Measurements from ENCODE around the gene CACNG5.
A peak's percentile ranks its signal among the peaks of the same experiment; 100 is the strongest.

The CACNG5 gene

DNA sequence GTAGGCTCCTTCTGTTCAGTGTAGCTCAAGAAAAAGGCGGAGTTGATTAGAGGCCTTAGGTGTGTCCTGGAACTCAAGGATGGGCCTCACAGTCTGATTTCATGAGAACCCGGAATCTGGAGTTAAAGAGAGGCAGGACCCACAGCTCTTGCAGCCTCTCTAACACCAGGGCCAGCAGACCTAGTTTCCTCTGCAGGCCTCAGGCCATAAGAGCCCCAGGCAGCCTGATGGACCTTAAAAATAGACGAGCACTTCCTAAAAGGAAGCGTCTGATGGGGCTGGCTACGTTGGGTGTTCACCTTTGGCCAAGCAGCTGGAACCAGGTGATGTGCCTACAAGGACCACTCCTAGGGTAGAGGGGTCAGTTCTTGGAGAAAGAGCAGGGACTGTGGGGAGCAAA, 7.6 kb downstream of the CACNG5 start:
- no peaks in the 10 kb centered on the region for H4K20me1 ChIP-seq
- H3K27me3 ChIP-seq, result no peaks in the 10 kb centered on the region
- H3K4me3 ChIP-seq, result no peak overlapping the region
- no peak overlapping the region for H3K9ac ChIP-seq
- H3K36me3 ChIP-seq, result no peaks in the 10 kb centered on the region
- H3K27ac ChIP-seq, result no peak overlapping the region
- H3K9me3 ChIP-seq, result peaks cover 10% of the 10 kb centered on the region; the same call in 1 of the 2 replicates
- H3K4me1 ChIP-seq, result peaks cover 17% of the 10 kb centered on the region
- H3K4me2 ChIP-seq, result no peak overlapping the region
- TF ChIP-seq Cebpa-rat (IDR thresholded peaks at IDR 0.05), result no peak

DNA sequence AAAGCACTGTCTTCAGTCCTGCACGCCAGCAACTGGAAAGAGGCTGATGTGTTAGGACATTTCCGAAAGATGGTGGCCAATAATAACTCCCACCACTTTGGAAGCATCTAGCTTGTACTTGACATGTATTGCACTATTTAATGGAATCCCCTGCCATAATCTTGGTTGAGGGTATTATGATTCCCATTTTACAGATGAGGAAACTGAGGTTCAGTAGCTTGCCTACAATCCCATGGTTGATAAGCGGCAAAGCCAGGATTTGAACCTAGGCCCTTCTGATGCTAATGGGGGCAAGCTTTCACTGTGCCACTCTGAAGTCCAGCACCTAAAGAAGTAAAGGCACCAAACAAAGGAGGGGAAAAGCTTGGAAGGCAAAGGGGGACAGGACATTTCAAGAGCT, 8.0 kb downstream of the CACNG5 start:
- Histone ChIP-seq H3K4me1 (peaks cover 17% of the 10 kb centered on the region), H3K4me2 (no peak overlapping the region), H4K20me1 (no peaks in the 10 kb centered on the region), H3K27ac (no peak overlapping the region), H3K27me3 (no peaks in the 10 kb centered on the region), H3K36me3 (no peaks in the 10 kb centered on the region), H3K4me3 (no peak overlapping the region), H3K9ac (no peak overlapping the region), H3K9me3 (peaks cover 15% of the 10 kb centered on the region)
- TF ChIP-seq Cebpa-rat (IDR thresholded peaks at IDR 0.05), result no peak

DNA sequence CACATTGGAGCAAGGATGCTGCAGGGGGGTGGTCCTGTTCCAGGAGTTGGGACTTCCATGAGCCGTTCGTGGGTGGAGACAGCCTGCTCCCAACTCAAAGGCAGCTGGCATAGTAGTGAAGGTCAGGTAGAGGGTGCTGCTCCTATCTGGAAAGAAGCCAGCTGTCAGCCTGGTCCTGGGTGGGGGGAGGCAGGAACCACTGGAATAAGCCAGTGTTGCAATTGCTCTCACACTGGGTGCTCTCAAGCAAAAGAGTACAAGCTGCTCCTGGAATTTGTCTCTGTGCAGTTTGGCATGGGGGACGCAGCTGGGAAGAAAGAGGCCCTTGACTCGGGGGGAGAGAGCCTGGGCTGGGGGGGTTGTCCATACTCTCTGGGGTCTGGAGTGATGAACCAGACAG, 8.7 kb downstream of the CACNG5 start:
- Histone ChIP-seq H3K27ac (no peak overlapping the region), H3K4me1 (peaks cover 17% of the 10 kb centered on the region), H3K27me3 (no peaks in the 10 kb centered on the region), H4K20me1 (no peaks in the 10 kb centered on the region), H3K4me2 (no peak overlapping the region), H3K9ac (no peak overlapping the region), H3K4me3 (no peak overlapping the region), H3K9me3 (peaks cover 16% of the 10 kb centered on the region), H3K36me3 (no peaks in the 10 kb centered on the region)
- TF ChIP-seq Cebpa-rat (IDR thresholded peaks at IDR 0.05), result no peak

DNA sequence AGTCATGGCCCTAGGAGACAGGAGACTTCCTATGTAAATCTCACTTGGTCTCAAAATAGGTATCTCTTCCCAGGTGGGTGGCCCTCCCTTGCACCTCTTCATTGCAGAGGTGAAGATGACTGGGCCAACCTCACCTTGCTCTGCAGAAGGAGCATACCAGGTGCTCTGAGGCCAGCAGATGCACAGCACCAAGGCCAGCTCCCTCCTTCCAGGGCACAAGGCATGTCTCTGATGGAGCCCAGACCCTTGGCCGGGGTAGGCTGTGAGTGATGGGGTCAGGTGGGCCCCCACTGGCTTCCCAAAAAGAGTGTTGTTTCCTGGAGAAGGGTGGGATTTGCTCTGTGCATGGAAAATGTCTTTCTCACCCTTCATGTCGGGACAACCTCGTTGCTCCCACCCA, 12.8 kb downstream of the CACNG5 start:
- H3K9me3 ChIP-seq, result peaks cover 23% of the 10 kb centered on the region
- no peaks in the 10 kb centered on the region for H3K36me3 ChIP-seq
- no peak overlapping the region for H3K4me3 ChIP-seq
- H3K4me2 ChIP-seq, result no peak overlapping the region
- TF ChIP-seq Cebpa-rat (IDR thresholded peaks at IDR 0.05), result no peak
- no peaks in the 10 kb centered on the region for H3K27me3 ChIP-seq
- no peak overlapping the region for H3K27ac ChIP-seq
- no peaks in the 10 kb centered on the region for H4K20me1 ChIP-seq
- no peak overlapping the region for H3K9ac ChIP-seq
- H3K4me1 ChIP-seq, result peaks cover 19% of the 10 kb centered on the region

DNA sequence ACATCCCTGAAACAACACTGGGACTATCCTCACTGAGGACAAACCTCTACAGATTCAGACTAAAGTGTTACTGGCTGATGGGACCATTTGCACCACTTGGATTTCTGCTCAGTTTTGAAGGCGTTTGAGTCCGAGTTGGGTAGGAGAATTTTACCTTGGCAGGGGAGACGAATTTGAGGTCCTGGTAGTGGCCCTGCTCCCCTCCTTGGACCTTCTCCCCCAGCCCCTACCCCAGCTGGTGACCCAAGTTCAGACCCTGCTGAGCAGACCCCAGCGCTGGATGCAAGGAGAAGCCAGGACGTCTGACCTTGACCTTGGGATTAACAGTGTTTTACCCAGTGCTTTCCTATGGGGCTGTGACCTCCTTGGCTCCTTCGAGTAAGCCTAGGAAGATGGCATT, 13.6 kb downstream of the CACNG5 start:
- Histone ChIP-seq H3K9ac (no peak overlapping the region), H3K27me3 (no peaks in the 10 kb centered on the region)
- no peak for TF ChIP-seq Cebpa-rat (IDR thresholded peaks at IDR 0.05)

DNA sequence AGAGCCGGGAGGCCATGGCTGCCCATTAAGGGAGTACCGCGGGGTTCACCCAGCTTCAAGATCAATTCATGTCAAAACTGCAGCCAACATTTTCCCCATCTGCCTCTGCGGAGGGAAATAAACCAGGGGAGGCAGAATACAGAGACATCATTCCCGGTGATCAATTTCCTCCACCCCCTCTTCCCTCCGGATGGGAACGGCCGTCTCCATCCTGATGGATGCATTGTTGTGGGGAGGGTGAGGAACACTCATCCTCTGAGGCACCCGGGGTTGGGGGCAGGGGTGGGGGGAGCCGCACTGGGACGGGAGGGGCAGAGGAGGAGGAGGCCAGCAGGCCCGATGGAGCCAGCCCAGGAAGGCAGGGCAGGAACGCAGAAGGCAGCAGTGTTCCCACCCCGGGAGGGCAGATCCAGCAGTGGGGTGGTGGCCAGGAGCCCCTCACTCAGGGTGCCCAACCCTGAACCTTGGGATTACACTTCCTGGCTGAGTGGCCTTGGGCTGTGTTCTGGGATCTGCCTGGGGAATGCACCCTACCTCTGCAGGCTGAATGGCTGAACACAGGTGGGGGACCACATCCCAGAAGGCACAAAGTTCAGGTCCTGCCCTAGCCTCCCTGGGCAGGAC, 14.2 kb downstream of the CACNG5 start:
- Histone ChIP-seq H3K36me3 (no peaks in the 10 kb centered on the region), H3K9me3 (peaks cover 26% of the 10 kb centered on the region), H3K27me3 (no peaks in the 10 kb centered on the region), H4K20me1 (no peaks in the 10 kb centered on the region), H3K4me2 (no peak overlapping the region), H3K4me3 (no peak overlapping the region), H3K4me1 (peaks cover 12% of the 10 kb centered on the region; the same call in 1 of the 2 replicates), H3K9ac (no peak overlapping the region), H3K27ac (no peak overlapping the region)
- TF ChIP-seq Cebpa-rat (IDR thresholded peaks at IDR 0.05), result no peak

More for the DNA sequence above, 13.6 kb downstream of the CACNG5 start:
- peaks cover 23% of the 10 kb centered on the region for H3K9me3 ChIP-seq
- no peak overlapping the region for H3K27ac ChIP-seq
- no peaks in the 10 kb centered on the region for H3K36me3 ChIP-seq
- peaks cover 12% of the 10 kb centered on the region; the same call in 1 of the 2 replicates for H3K4me1 ChIP-seq
- no peak overlapping the region for H3K4me2 ChIP-seq
- no peaks in the 10 kb centered on the region for H4K20me1 ChIP-seq
- H3K4me3 ChIP-seq, result no peak overlapping the region

DNA sequence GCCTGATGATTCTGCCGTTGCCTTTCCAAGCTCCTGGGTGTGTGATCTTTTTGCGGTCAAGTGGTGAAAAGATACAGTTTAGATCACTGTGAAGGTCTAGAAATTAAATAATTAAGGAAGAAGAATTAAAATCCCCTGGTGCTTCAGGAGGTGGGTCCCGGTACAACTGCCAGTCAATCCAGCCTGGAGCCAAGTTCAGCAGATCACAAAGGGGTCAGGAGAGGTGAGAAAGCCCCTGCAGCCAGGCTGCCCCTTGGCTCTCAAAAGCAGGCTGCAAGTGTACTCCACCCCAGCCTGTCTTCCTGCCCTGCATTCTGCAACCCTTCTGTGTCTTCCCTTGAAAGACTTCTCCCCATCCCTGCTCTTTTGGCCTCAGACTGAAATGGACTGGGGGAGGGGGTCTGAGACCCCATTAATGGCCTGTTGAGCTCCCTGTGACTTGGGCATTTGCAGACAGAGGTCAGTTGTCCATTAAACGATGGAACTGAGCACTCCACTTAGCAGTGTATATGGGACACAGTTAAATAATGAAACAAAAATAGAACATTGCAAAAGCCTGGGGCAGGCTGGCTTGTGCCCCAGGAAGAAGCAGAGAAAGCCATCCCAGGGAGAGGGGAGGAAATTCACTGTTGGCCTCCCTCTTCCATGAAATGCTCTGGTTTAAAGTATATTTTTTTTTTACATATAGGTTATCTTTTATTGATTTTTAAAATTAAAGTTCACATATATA, 15.1 kb downstream of the CACNG5 start:
- no peaks in the 10 kb centered on the region for H3K27me3 ChIP-seq
- no peak for TF ChIP-seq Cebpa-rat (IDR thresholded peaks at IDR 0.05)
- no peak overlapping the region for H3K27ac ChIP-seq

DNA sequence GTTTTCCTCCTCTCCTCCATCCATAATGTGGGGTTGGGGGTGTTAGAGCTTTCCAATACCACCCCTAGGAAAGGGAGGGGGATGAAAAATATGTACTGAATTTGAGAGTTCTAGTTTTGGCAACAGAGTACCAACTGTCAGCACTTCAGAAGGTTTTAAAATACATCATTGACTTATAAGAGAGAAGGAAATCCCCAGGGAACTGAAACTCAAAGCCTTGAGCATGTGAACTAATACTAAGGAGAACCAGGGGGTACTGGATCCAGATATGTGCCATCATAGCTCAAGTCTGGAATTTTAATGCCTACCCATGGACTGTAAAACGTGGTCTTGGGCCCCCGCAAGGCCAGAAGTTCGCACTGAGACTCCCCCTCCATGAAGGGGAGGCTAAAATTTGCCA, 15.8 kb downstream of the CACNG5 start:
- Histone ChIP-seq H3K4me3 (no peak overlapping the region), H3K9me3 (peaks cover 39% of the 10 kb centered on the region), H3K27me3 (no peaks in the 10 kb centered on the region), H3K9ac (no peak overlapping the region), H3K4me1 (peaks cover 12% of the 10 kb centered on the region; the same call in 1 of the 2 replicates), H3K4me2 (peak overlapping the region; percentile 5; the same call in 1 of the 2 replicates), H4K20me1 (no peaks in the 10 kb centered on the region), H3K27ac (no peak overlapping the region), H3K36me3 (no peaks in the 10 kb centered on the region)
- TF ChIP-seq Cebpa-rat (IDR thresholded peaks at IDR 0.05), result no peak

More for the DNA sequence above, 15.1 kb downstream of the CACNG5 start:
- Histone ChIP-seq H3K4me2 (peak overlapping the region; percentile 5; the same call in 1 of the 2 replicates), H3K36me3 (no peaks in the 10 kb centered on the region), H3K4me3 (no peak overlapping the region), H3K4me1 (peaks cover 12% of the 10 kb centered on the region; the same call in 1 of the 2 replicates), H3K9ac (no peak overlapping the region), H3K9me3 (peaks cover 34% of the 10 kb centered on the region), H4K20me1 (no peaks in the 10 kb centered on the region)

DNA sequence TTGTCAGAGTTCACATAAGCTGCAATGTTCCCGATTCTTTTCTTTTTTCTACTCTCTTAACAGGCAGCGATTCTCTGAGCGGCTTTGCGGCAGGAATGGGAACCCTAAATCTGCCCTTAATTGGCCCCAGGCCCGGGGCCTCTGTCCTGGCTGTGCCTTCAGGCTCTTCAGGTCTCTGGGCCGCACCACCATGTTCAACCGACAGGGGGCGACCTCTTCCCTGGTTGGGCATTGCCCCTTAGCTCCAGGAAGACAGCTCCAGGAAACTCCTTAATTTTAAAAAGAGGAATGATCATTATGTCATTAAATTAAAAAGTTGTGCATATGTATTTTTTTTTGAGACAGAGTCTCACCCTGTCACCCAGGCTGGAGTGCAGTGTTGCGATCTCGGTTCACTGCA, 20.3 kb downstream of the CACNG5 start:
- Histone ChIP-seq H3K4me2 (no peak overlapping the region), H3K4me1 (peaks cover 10% of the 10 kb centered on the region; the same call in 1 of the 2 replicates), H3K27ac (no peak overlapping the region), H3K9me3 (peaks cover 23% of the 10 kb centered on the region), H3K4me3 (no peak overlapping the region), H4K20me1 (no peaks in the 10 kb centered on the region), H3K27me3 (no peaks in the 10 kb centered on the region), H3K36me3 (no peaks in the 10 kb centered on the region), H3K9ac (no peak overlapping the region)
- no peak for TF ChIP-seq Cebpa-rat (IDR thresholded peaks at IDR 0.05)

Measured in BLaER1 (cell line).